ENCODE measurements around the gene PRSS36.

Gene PRSS36

DNA sequence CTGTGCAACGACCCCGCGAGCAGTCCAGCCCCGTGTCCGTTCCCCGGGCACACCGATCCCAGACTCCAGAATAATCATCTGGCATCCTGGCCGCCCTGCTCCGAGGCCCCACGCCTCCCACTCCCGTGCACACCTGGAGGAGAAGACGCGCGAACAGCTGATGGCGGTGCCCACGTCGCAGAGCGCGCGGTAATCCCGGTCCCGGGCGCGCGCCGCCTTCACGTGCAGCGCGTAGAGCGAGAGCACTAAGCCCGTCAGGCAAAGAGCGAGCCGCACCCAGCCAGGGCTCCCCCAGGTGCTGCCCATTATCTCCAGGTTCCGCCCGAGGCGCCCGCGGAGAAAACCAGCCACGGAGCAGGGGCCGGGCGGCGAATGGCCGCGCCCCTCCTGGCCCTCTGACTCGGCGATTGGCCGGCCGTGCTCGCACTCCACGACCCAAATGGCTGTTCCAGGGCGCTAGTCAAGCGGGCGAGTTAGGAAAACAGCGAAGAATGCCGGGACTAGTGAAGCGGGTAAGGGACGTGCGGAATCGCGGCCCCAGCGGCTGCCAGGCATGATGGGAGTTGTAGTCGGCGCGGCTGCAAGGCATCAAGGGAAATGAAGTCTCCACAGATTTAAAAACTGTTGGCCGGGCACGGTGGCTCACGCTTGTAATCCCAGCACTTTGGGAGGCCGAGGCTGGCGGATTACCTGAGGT, 55.3 kb downstream of the PRSS36 start, which contains the start of gene VKORC1:
VKORC1 (minus strand) TSS at position 374 of the 697 bp plus-strand sequence; CDS start at position 306, 68 bp downstream.
- Histone ChIP-seq H3K4me2 (ENCODE audit: low read length) (peak within 1 kb of the TSS; percentile 81), H3K79me2 (ENCODE audit: insufficient read depth, low read length) (no peaks in the 10 kb centered on the region), H2AFZ (ENCODE audit: low read length) (peak within 1 kb of the TSS; percentile 84; the same call in 1 of the 2 replicates), H3K9me3 (ENCODE audit: low read length) (no peaks in the 10 kb centered on the region), H3K4me3 (ENCODE audit: low read depth, low read length, poor library complexity, severe bottlenecking) (peak within 1 kb of the TSS; percentile 86), H4K20me1 (ENCODE audit: insufficient read depth, low read length) (no peaks in the 10 kb centered on the region), H3K27me3 (ENCODE audit: insufficient read depth, low read length) (no peaks in the 10 kb centered on the region), H3K27ac (ENCODE audit: low read depth, low read length, poor library complexity, severe bottlenecking) (peak within 1 kb of the TSS; percentile 67), H3K9me2 (ENCODE audit: low read depth, low read length) (no peaks in the 10 kb centered on the region), H3F3A (ENCODE audit: insufficient read depth, low read length) (no peaks in the 10 kb centered on the region), H3K36me3 (ENCODE audit: insufficient read depth, low read length) (peaks cover 16% of the 10 kb centered on the region; the same call in 1 of the 2 replicates), H3K9ac (ENCODE audit: low read length) (peak within 1 kb of the TSS; percentile 86), H3K4me1 (ENCODE audit: insufficient read depth, low read length, severe bottlenecking) (peaks cover 16% of the 10 kb centered on the region)
- TF ChIP-seq CTCF (IDR thresholded peaks at IDR 0.05; ENCODE audit: low read length) (no peak), EZH2 (IDR thresholded peaks at IDR 0.05; ENCODE audit: borderline replicate concordance, low read length) (no peak)

- Histone ChIP-seq H3K9me3 (ENCODE audit: low read length) (no peaks in the 10 kb centered on the region), H3F3A (ENCODE audit: insufficient read depth, low read length) (no peaks in the 10 kb centered on the region), H4K20me1 (ENCODE audit: insufficient read depth, low read length) (no peaks in the 10 kb centered on the region), H3K9ac (ENCODE audit: low read length) (peak overlapping the region; percentile 86), H3K27me3 (ENCODE audit: insufficient read depth, low read length) (no peaks in the 10 kb centered on the region), H2AFZ (ENCODE audit: low read length) (no peak overlapping the region), H3K9me2 (ENCODE audit: low read depth, low read length) (no peaks in the 10 kb centered on the region), H3K4me2 (ENCODE audit: low read length) (peak overlapping the region; percentile 81), H3K36me3 (ENCODE audit: insufficient read depth, low read length) (peaks cover 16% of the 10 kb centered on the region; the same call in 1 of the 2 replicates), H3K4me1 (ENCODE audit: insufficient read depth, low read length, severe bottlenecking) (peaks cover 16% of the 10 kb centered on the region), H3K27ac (ENCODE audit: low read depth, low read length, poor library complexity, severe bottlenecking) (peak overlapping the region; percentile 67), H3K4me3 (ENCODE audit: low read depth, low read length, poor library complexity, severe bottlenecking) (peak overlapping the region; percentile 86), H3K79me2 (ENCODE audit: insufficient read depth, low read length) (no peaks in the 10 kb centered on the region)
- TF ChIP-seq CTCF (IDR thresholded peaks at IDR 0.05; ENCODE audit: low read length) = no peak
- no peak for TF ChIP-seq EZH2 (IDR thresholded peaks at IDR 0.05; ENCODE audit: borderline replicate concordance, low read length)
These were observed 55.8 kb downstream of the PRSS36 start for GRCh38 chr16:31094088-31094423.

GRCh38 chr16:31093132-31093703, 56.6 kb downstream of the PRSS36 start:
- no peaks in the 10 kb centered on the region for H3F3A ChIP-seq (ENCODE audit: insufficient read depth, low read length)
- no peak overlapping the region for H2AFZ ChIP-seq (ENCODE audit: low read length)
- peak overlapping the region; percentile 86 for H3K9ac ChIP-seq (ENCODE audit: low read length)
- H3K4me3 ChIP-seq (ENCODE audit: low read depth, low read length, poor library complexity, severe bottlenecking) = peak overlapping the region; percentile 86
- no peaks in the 10 kb centered on the region for H3K27me3 ChIP-seq (ENCODE audit: insufficient read depth, low read length)
- H3K9me2 ChIP-seq (ENCODE audit: low read depth, low read length) = no peaks in the 10 kb centered on the region
- no peaks in the 10 kb centered on the region for H4K20me1 ChIP-seq (ENCODE audit: insufficient read depth, low read length)
- H3K36me3 ChIP-seq (ENCODE audit: insufficient read depth, low read length) = peaks cover 16% of the 10 kb centered on the region; the same call in 1 of the 2 replicates
- H3K27ac ChIP-seq (ENCODE audit: low read depth, low read length, poor library complexity, severe bottlenecking) = peak overlapping the region; percentile 67
- TF ChIP-seq CTCF (IDR thresholded peaks at IDR 0.05; ENCODE audit: low read length) (no peak), EZH2 (IDR thresholded peaks at IDR 0.05; ENCODE audit: borderline replicate concordance, low read length) (no peak)
- peaks cover 16% of the 10 kb centered on the region for H3K4me1 ChIP-seq (ENCODE audit: insufficient read depth, low read length, severe bottlenecking)
- H3K79me2 ChIP-seq (ENCODE audit: insufficient read depth, low read length) = no peaks in the 10 kb centered on the region
- H3K9me3 ChIP-seq (ENCODE audit: low read length) = no peaks in the 10 kb centered on the region
- peak overlapping the region; percentile 81 for H3K4me2 ChIP-seq (ENCODE audit: low read length)

Measured in OCI-LY1 (cell line).